ENCODE measurements around the gene DNASE1.

DNASE1 gene

GRCh38 chr16:3665508-3665907, 11.0 kb downstream of the DNASE1 start:
- DNase-seq: no peak

- no peak for DNase-seq
These were observed 14.1 kb downstream of the DNASE1 start for GRCh38 chr16:3668626-3669025.

- DNase-seq: no peak
These were observed 14.6 kb downstream of the DNASE1 start for GRCh38 chr16:3669082-3669481.

GRCh38 chr16:3670711-3671110, 16.2 kb downstream of the DNASE1 start:
- DNase-seq: no peak

GRCh38 chr16:3671424-3671823, 16.9 kb downstream of the DNASE1 start:
- DNase-seq: no peak

- DNase-seq: no peak
These were observed 18.1 kb downstream of the DNASE1 start for GRCh38 chr16:3672571-3673041.

- DNase-seq: no peak
These were observed 18.7 kb downstream of the DNASE1 start for GRCh38 chr16:3673201-3673600.

- no peak for DNase-seq
These were observed 19.3 kb downstream of the DNASE1 start for GRCh38 chr16:3673676-3674377.

- no peak for DNase-seq
These were observed 20.2 kb downstream of the DNASE1 start for GRCh38 chr16:3674513-3675295.

GRCh38 chr16:3675601-3676130, 21.2 kb downstream of the DNASE1 start:
- no peak for DNase-seq

- no peak for DNase-seq
These were observed 23.5 kb downstream of the DNASE1 start for GRCh38 chr16:3677994-3678393.

GRCh38 chr16:3681206-3681605, 26.7 kb downstream of the DNASE1 start:
- DNase-seq: no peak

- DNase-seq: no peak
These were observed 32.5 kb downstream of the DNASE1 start for GRCh38 chr16:3687021-3687420.

GRCh38 chr16:3687792-3688191, 33.3 kb downstream of the DNASE1 start:
- DNase-seq: no peak

GRCh38 chr16:3689731-3690130, 35.2 kb downstream of the DNASE1 start:
- no peak for DNase-seq

- DNase-seq: peak; percentile 48 to 64
These were observed 36.0 kb downstream of the DNASE1 start for GRCh38 chr16:3690470-3690928.

GRCh38 chr16:3690980-3691720, 36.7 kb downstream of the DNASE1 start:
- DNase-seq: no peak

GRCh38 chr16:3691761-3692160, 37.3 kb downstream of the DNASE1 start:
- DNase-seq: no peak

GRCh38 chr16:3694051-3694450, 39.6 kb downstream of the DNASE1 start:
- DNase-seq: no peak

GRCh38 chr16:3695610-3696369, 41.3 kb downstream of the DNASE1 start:
- no peak for DNase-seq

- no peak for DNase-seq
These were observed 42.1 kb downstream of the DNASE1 start for GRCh38 chr16:3696425-3697218.

- peak in 1 of 2 donors; percentile 72 for DNase-seq
These were observed 44.5 kb downstream of the DNASE1 start for GRCh38 chr16:3698941-3699340.

Measured in bone marrow (tissue), 2 donors.